Parathyroid adenoma (tissue), 2 donors: ENCODE data around the gene NRAP.

ENCODE experiments used
- H2AFZ ChIP-seq: fragments of 300-600 bp; sonication (generic); one replicate; pipeline ENCODE4 v1.7.0; 2017; ENCODE audit warnings: antibody characterized with exemption, mild to moderate bottlenecking
- H3K27ac ChIP-seq: fragments of 300-600 bp; sonication (generic); one replicate; pipeline ENCODE4 v1.7.0; 2017
- H3K27me3 ChIP-seq: fragments of 300-600 bp; sonication (generic); one replicate; pipeline ENCODE4 v1.7.0; 2017; ENCODE audit warnings: low read length; ENCODE audit not compliant: control insufficient read depth, insufficient read depth
- H3K36me3 ChIP-seq: fragments of 300-600 bp; sonication (generic); one replicate; pipeline ENCODE4 v1.7.0; 2017; ENCODE audit warnings: low read length; ENCODE audit not compliant: control insufficient read depth, insufficient read depth
- H3K4me1 ChIP-seq: fragments of 300-600 bp; sonication (generic); one replicate; pipeline ENCODE4 v1.7.0; 2017; ENCODE audit warnings: control low read depth
- H3K4me2 ChIP-seq: fragments of 300-600 bp; sonication (generic); one replicate; pipeline ENCODE4 v1.7.0; 2017; ENCODE audit warnings: low read length
- H3K4me3 ChIP-seq: fragments of 300-600 bp; sonication (generic); one replicate; pipeline ENCODE4 v1.7.0; 2017; ENCODE audit warnings: low read depth, low read length
- H3K79me2 ChIP-seq: fragments of 300-600 bp; sonication (generic); one replicate; pipeline ENCODE4 v1.7.0; 2017; ENCODE audit warnings: control low read depth
- H3K9ac ChIP-seq: fragments of 300-600 bp; sonication (generic); one replicate; pipeline ENCODE4 v1.7.0; 2017; ENCODE audit warnings: mild to moderate bottlenecking
- H3K9me3 ChIP-seq: fragments of 300-600 bp; sonication (generic); one replicate; pipeline ENCODE4 v1.7.0; 2017; ENCODE audit warnings: low read length; ENCODE audit not compliant: control insufficient read depth
- TF ChIP-seq, protein P1 (sequence below): fragments of 300-600 bp; sonication (generic); IDR thresholded peaks from one replicate; pipeline ENCODE4 v1.7.0; 2017; ENCODE audit warnings: antibody characterized with exemption, mild to moderate bottlenecking
- donor health status: primary hyperparathyroidism.

The NRAP gene

DNA sequence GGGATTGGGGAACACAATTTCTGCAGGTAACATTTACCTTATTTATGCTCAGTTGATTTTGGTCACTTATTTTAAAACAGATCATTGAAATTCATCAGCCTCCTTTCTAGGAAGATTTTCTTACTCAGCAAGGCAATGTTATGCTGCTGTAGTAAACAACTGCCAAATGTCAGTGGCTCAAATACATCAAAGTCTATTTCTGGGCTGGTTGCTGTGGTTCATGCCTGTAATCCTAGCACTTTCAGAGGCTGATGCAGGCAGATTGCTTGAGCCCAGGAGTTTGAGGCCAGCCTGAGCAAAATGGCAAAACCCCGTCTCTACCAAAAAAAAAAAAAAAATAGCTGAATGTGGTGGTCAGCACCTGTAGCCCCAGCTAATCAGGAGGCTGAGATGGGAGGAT, 85.1 kb downstream of the NRAP start:
- H3K9me3 ChIP-seq, result no peaks in the 10 kb centered on the region
- H3K4me3 ChIP-seq, result no peak overlapping the region
- no peaks in the 10 kb centered on the region for H3K79me2 ChIP-seq
- TF ChIP-seq, protein P1, sequence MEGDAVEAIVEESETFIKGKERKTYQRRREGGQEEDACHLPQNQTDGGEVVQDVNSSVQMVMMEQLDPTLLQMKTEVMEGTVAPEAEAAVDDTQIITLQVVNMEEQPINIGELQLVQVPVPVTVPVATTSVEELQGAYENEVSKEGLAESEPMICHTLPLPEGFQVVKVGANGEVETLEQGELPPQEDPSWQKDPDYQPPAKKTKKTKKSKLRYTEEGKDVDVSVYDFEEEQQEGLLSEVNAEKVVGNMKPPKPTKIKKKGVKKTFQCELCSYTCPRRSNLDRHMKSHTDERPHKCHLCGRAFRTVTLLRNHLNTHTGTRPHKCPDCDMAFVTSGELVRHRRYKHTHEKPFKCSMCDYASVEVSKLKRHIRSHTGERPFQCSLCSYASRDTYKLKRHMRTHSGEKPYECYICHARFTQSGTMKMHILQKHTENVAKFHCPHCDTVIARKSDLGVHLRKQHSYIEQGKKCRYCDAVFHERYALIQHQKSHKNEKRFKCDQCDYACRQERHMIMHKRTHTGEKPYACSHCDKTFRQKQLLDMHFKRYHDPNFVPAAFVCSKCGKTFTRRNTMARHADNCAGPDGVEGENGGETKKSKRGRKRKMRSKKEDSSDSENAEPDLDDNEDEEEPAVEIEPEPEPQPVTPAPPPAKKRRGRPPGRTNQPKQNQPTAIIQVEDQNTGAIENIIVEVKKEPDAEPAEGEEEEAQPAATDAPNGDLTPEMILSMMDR, result no peak
- no peaks in the 10 kb centered on the region for H3K36me3 ChIP-seq
- H3K9ac ChIP-seq, result no peak overlapping the region
- no peak overlapping the region for H2AFZ ChIP-seq
- H3K27me3 ChIP-seq, result no peaks in the 10 kb centered on the region
- no peaks in the 10 kb centered on the region for H3K4me1 ChIP-seq
- no peak overlapping the region for H3K27ac ChIP-seq
- no peak overlapping the region for H3K4me2 ChIP-seq

DNA sequence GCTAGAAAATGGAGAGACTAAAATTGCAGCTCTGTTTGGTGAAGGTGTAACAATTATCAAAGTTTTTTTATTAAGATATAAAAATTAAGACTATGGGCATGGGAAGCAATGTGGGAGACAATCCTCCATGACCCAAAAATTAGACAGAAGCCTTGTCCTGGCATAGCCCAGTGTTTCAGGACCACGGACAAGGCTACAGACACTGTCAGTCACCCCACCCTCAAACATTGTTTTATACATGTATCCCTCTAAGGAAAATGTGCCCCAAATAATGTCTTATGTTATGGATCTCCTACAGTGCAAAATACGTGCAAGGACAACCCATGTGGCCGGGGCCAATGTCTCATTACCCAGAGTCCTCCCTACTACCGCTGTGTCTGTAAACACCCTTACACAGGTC, 87.0 kb downstream of the NRAP start:
- no peaks in the 10 kb centered on the region for H3K9me3 ChIP-seq
- no peak overlapping the region for H3K9ac ChIP-seq
- no peaks in the 10 kb centered on the region for H3K79me2 ChIP-seq
- H3K36me3 ChIP-seq, result no peaks in the 10 kb centered on the region
- H3K4me2 ChIP-seq, result no peak overlapping the region
- no peak overlapping the region for H3K4me3 ChIP-seq
- no peak overlapping the region for H3K27ac ChIP-seq
- H3K4me1 ChIP-seq, result no peaks in the 10 kb centered on the region
- H2AFZ ChIP-seq, result no peak overlapping the region
- H3K27me3 ChIP-seq, result no peaks in the 10 kb centered on the region
- TF ChIP-seq, protein P1, result no peak

DNA sequence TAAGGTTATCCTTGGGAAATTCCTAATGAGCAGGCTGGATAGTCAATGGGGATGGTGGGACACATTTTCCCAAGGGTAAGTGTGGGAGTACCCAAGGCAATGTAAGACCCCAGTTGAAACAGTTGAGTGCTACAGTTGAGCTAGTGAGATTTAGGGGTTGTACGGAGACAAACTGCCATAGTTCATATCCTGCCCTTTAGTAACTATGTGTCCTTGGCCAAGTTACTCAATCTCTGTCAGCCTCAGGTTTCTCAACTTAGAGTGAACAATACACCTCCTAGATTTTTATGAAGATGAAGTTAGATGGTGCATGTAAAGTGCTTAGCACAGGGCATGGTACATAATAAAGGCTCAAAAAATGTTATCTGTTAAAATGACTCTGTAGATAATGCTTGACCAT, 90.5 kb downstream of the NRAP start:
- no peaks in the 10 kb centered on the region for H3K79me2 ChIP-seq
- H2AFZ ChIP-seq, result no peak overlapping the region
- no peaks in the 10 kb centered on the region for H3K9me3 ChIP-seq
- H3K4me2 ChIP-seq, result no peak overlapping the region
- H3K4me1 ChIP-seq, result no peaks in the 10 kb centered on the region
- H3K27me3 ChIP-seq, result no peaks in the 10 kb centered on the region
- no peak overlapping the region for H3K27ac ChIP-seq
- TF ChIP-seq, protein P1, result no peak
- H3K4me3 ChIP-seq, result no peak overlapping the region
- H3K9ac ChIP-seq, result no peak overlapping the region
- H3K36me3 ChIP-seq, result no peaks in the 10 kb centered on the region

DNA sequence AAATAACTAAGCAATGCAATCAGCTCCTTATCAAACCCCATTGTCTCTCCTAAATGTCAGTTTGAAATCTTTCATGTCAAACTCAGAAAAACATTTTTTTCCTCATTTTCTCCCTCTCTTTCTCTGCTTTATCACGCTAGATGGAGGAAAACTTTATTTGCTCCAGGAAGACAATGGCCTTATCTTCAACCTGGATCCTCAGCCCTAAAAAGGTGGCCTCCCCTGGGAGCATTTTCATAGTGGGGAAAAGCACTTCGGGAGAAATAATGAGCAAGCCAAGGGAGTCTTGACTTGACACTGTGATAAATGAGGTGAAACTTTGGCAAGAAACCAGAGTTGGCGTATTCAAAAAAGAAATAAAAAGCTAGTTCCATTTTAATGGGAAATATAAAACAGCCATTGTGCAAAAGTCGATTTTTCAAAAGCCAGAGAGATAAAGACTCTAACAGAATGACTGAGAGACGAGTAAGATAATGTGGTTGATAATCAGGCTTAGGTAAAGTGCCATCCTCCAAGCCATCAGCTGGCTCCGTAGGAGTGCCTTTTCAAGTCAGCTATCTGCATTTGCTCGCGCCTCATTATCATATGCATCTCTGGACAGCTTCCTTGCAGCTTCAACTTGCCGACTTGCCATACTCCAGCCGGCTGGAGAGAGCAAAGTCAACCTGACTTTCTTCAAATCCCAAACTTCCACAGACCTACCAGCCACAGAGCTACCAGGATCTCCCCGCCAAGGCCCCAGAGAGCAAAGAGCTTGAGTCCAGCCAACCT, 91.1 kb downstream of the NRAP start:
- TF ChIP-seq, protein P1, result no peak
- Histone ChIP-seq H3K4me3 (no peak overlapping the region), H3K36me3 (no peaks in the 10 kb centered on the region), H3K9ac (no peak overlapping the region), H3K9me3 (no peaks in the 10 kb centered on the region), H3K27ac (no peak overlapping the region), H3K27me3 (no peaks in the 10 kb centered on the region), H3K4me2 (no peak overlapping the region), H3K79me2 (no peaks in the 10 kb centered on the region), H3K4me1 (no peaks in the 10 kb centered on the region), H2AFZ (no peak overlapping the region)

DNA sequence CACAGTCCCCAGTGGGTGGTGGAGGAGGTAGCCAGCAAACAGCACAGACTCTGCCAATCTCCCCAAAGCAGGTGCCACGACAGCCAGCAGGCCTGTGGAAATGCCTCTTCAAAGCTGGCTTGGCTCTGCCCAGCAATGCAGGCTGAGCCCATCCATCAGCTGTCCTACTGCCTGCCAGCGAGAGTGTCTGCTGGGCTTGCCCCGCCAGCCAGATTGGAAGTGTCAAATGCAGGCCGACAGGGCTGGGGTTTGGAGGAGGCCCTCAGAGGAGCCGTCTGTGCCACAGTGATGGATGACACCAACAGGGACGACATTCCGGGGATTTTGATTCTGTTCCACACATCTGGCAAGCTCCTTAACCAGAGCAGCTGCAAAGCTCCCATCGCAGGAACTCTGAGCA, 94.3 kb downstream of the NRAP start:
- no peaks in the 10 kb centered on the region for H3K79me2 ChIP-seq
- TF ChIP-seq, protein P1, result no peak
- H3K4me1 ChIP-seq, result no peaks in the 10 kb centered on the region
- no peak overlapping the region for H3K4me2 ChIP-seq
- H3K27me3 ChIP-seq, result no peaks in the 10 kb centered on the region
- H3K27ac ChIP-seq, result no peak overlapping the region
- H3K9me3 ChIP-seq, result no peaks in the 10 kb centered on the region
- H3K36me3 ChIP-seq, result no peaks in the 10 kb centered on the region
- H2AFZ ChIP-seq, result no peak overlapping the region
- no peak overlapping the region for H3K9ac ChIP-seq
- no peak overlapping the region for H3K4me3 ChIP-seq
